Measurements from ENCODE around the gene IER5L. TPM values are rescaled to one million over a fixed set of nuclear protein-coding genes. Genes with fewer than 3 reads are reported as not detected.
A peak's percentile ranks its signal among the peaks of the same experiment; 100 is the strongest.

The IER5L gene
- total and polyA plus RNA-seq, 2 donors from 2014 or later: 18.0 to 46.9 TPM

DNA sequence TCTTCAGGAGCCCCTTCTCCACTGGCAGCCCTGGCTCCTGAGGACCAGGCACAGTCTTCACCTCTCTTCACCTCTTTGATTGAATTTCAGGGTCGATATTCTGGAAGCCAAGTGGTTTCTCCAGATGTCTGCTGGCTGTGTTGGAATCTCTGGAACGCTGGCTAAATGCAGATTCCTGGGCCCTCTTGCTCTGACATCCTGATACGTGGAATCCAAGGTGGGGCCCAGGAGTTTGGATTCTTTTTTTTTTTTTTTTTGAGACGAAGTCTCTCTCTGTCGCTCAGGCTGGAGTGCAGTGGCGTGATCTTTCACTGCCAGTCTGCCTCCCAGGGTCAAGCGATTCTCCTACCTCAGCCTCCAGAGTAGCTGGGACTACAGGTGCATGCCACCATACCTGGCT lies 26.8 kb upstream of the IER5L start:
- Histone ChIP-seq H3K9ac (ENCODE audit: low read length in 3 of 3) (no peak overlapping the region), H3K4me3 (ENCODE audit: low read length in 3 of 3) (no peak overlapping the region), H3K36me3 (ENCODE audit: control insufficient read depth in 2 of 3, insufficient read depth in 3 of 3, low read length in 3 of 3) (no peaks in the 10 kb centered on the region), H3K4me1 (ENCODE audit: control insufficient read depth in 2 of 3, insufficient read depth in 2 of 3, low read depth in 1 of 3, low read length in 3 of 3) (peaks cover 0 to 2% (median 0%) of the 10 kb centered on the region in 3 donors), H3K9me3 (ENCODE audit: control insufficient read depth in 2 of 3, insufficient read depth in 1 of 3, low read length in 3 of 3) (no peaks in the 10 kb centered on the region), H3K27ac (ENCODE audit: low read depth in 2 of 2, low read length in 2 of 2) (no peak overlapping the region), H3K27me3 (ENCODE audit: control insufficient read depth, insufficient read depth, low read length) (no peaks in the 10 kb centered on the region)
- TF ChIP-seq CTCF (IDR thresholded peaks at IDR 0.05; ENCODE audit: borderline replicate concordance, extremely low read depth, insufficient read depth): no peak
- FAIRE-seq (no peak), DNase-seq (no peak)
- intact Hi-C loops (cut with DNase I): no loop called here

- Histone ChIP-seq H3K9ac (ENCODE audit: low read length in 3 of 3) (peak overlapping the region in 1 of 3 donors; percentile 23), H3K4me1 (ENCODE audit: control insufficient read depth in 2 of 3, insufficient read depth in 2 of 3, low read depth in 1 of 3, low read length in 3 of 3) (peaks cover 0 to 2% (median 0%) of the 10 kb centered on the region in 3 donors), H3K4me3 (ENCODE audit: low read length in 3 of 3) (peak overlapping the region in 2 of 3 donors; percentile 50 to 74), H3K27ac (ENCODE audit: low read depth in 2 of 2, low read length in 2 of 2) (no peak overlapping the region), H3K27me3 (ENCODE audit: control insufficient read depth, insufficient read depth, low read length) (no peaks in the 10 kb centered on the region), H3K36me3 (ENCODE audit: control insufficient read depth in 2 of 3, insufficient read depth in 3 of 3, low read length in 3 of 3) (no peaks in the 10 kb centered on the region), H3K9me3 (ENCODE audit: control insufficient read depth in 2 of 3, insufficient read depth in 1 of 3, low read length in 3 of 3) (no peaks in the 10 kb centered on the region)
- FAIRE-seq (no peak), DNase-seq (no peak)
- intact Hi-C loops (cut with DNase I): no loop called here
- TF ChIP-seq CTCF (IDR thresholded peaks at IDR 0.05; ENCODE audit: borderline replicate concordance, extremely low read depth, insufficient read depth): no peak
Observed at GRCh38 chr9:129203556-129203909, 25.5 kb upstream of the IER5L start.

DNA sequence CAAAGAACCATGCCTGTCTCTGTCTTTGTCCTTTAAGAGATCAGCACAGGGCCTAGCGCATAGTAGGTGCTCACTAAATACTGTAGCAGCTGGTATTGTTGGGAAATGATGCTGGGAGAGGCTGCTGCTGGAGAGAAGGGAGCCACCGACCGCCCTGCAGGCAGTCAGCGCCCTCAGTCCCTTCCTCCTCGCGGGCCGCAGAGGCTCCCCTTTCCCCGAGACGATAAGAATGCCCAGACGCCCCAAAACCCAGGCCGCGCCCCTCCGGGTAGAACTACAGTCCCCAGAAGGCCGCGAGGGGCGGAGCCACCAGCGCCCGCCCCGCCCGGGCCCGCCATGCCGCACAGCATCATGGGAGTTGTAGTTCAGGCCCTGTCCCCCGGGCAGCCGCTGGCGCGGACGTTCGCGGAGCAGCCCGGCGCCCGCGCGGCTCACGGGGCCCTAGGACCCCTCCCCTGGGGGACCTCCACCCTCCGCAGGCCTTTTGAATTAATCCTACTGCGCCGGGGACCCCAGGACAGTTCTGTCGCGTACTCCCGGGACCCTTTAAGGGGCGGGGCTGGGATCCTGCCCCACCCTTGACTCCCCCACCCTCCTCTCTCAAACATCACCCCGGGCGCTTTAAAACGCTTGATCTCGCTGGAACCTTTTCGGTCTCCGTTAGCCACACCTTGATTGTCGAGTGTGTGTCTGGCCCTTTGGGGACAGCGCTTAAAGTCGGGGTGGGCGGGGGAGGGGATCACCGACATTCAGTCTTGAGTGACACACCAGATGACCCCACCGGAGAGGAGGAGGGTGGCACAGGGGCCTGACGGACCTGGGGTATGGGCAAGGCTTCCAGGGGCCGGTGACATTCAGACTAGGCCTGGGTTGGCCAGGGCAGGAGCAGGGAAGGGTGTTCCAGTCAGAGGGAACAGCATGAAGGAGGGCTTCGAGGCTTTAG lies 24.8 kb upstream of the IER5L start:
- Histone ChIP-seq H3K9ac (ENCODE audit: low read length in 3 of 3) (peak overlapping the region in 2 of 3 donors; percentile 65 to 71), H3K36me3 (ENCODE audit: control insufficient read depth in 2 of 3, insufficient read depth in 3 of 3, low read length in 3 of 3) (no peaks in the 10 kb centered on the region), H3K27me3 (ENCODE audit: control insufficient read depth, insufficient read depth, low read length) (no peaks in the 10 kb centered on the region), H3K9me3 (ENCODE audit: control insufficient read depth in 2 of 3, insufficient read depth in 1 of 3, low read length in 3 of 3) (no peaks in the 10 kb centered on the region), H3K4me3 (ENCODE audit: low read length in 3 of 3) (peak overlapping the region; percentile 36 to 74 (median 50)), H3K4me1 (ENCODE audit: control insufficient read depth in 2 of 3, insufficient read depth in 2 of 3, low read depth in 1 of 3, low read length in 3 of 3) (peaks cover 0 to 2% (median 0%) of the 10 kb centered on the region in 3 donors), H3K27ac (ENCODE audit: low read depth in 2 of 2, low read length in 2 of 2) (peak overlapping the region; percentile 81 to 88)
- no peak for FAIRE-seq
- intact Hi-C loops (cut with DNase I): no loop called here
- peak; percentile 84 to 94 (median 88) for DNase-seq
- TF ChIP-seq CTCF (IDR thresholded peaks at IDR 0.05; ENCODE audit: borderline replicate concordance, extremely low read depth, insufficient read depth): no peak

All from kidney (tissue), 14 donors.